Endothelial cell of umbilical vein (primary cell): Measurements from ENCODE around the gene SLC4A4. TPM values are rescaled to one million over a fixed set of nuclear protein-coding genes. Genes with fewer than 3 reads are reported as not detected.

Experiments
- BruUV-seq: library from RNA; stranded (reverse); fragments of 400-500 nt; replicated peaks from 2 replicates; lab custom pipeline; 2021; lab: Mats Ljungman, UMichigan
- CTCF ChIA-PET: fragments of 300-600, 350-600 bp; sonication (Branson Sonifier 250); formaldehyde crosslinking; loops from one replicate; lab custom pipeline; 2021; ENCODE audit warnings: antibody characterized with exemption, inconsistent platforms; lab: Charles Lee
- POLR2A ChIA-PET: fragments of 300-600, 350-600 bp; sonication (Branson Sonifier 250); formaldehyde crosslinking; loops from one replicate; lab custom pipeline; 2021; ENCODE audit warnings: antibody characterized with exemption, inconsistent platforms; lab: Charles Lee
- DNase-seq: peaks from one replicate; pipeline ENCODE4 v3.0.0-alpha.2; 2011; ENCODE audit warnings: low read depth, low spot score
- FAIRE-seq: peaks from 2 replicates; lab custom pipeline; 2011; peaks lifted over from hg19 to GRCh38; lab: Jason Lieb, UNC
- H2AFZ ChIP-seq: 2 replicates; pipeline ENCODE4 v1.6.0; 2012; ENCODE audit warnings: low read depth, low read length, control low read depth, inconsistent platforms
- H3K27ac ChIP-seq: 2 replicates; pipeline ENCODE4 v1.5.1; 2011; ENCODE audit warnings: low read depth, mild to moderate bottlenecking, control low read depth, low read length, moderate library complexity; ENCODE audit not compliant: insufficient read depth
- H3K27me3 ChIP-seq, 2 experiments: 2 replicates each; pipeline versions ENCODE4 v1.6.0 to v1.6.1; 2011; ENCODE audit warnings: low read length in 2 of 2, mixed read lengths in 1 of 2; ENCODE audit not compliant: control insufficient read depth in 2 of 2, insufficient read depth in 2 of 2
- H3K36me3 ChIP-seq, 2 experiments: 2 replicates in 1 of 2; 3 replicates in 1 of 2; pipeline ENCODE4 v1.5.1; 2011; ENCODE audit warnings: low read length in 2 of 2, mild to moderate bottlenecking in 1 of 2, moderate library complexity in 1 of 2; ENCODE audit not compliant: control insufficient read depth in 2 of 2, insufficient read depth in 2 of 2; ENCODE audit errors: extremely low read depth in 1 of 2
- H3K4me1 ChIP-seq: 3 replicates; pipeline ENCODE4 v1.5.1; 2011; ENCODE audit warnings: mild to moderate bottlenecking, low read length; ENCODE audit not compliant: control insufficient read depth, insufficient read depth; ENCODE audit errors: extremely low read depth
- H3K4me2 ChIP-seq: 2 replicates; pipeline ENCODE4 v1.6.1; 2011; ENCODE audit warnings: low read length, control low read depth, mixed read lengths; ENCODE audit not compliant: insufficient read depth
- H3K4me3 ChIP-seq, 3 experiments: fragments of 200-600 bp in 1 of 3; sonication (generic), shearing (Covaris generic) in 1 of 3; replicated peaks in 1 of 3; 2 replicates each; pipeline ENCODE4 v1.5.1; 2011 to 2016; ENCODE audit warnings: control low read depth in 3 of 3, low read length in 3 of 3, mild to moderate bottlenecking in 2 of 3, inconsistent platforms in 1 of 3, low read depth in 1 of 3, moderate library complexity in 1 of 3; ENCODE audit not compliant: insufficient read depth in 1 of 3
- H3K79me2 ChIP-seq: 2 replicates; pipeline ENCODE4 v1.6.0; 2012; ENCODE audit warnings: low read length, inconsistent platforms; ENCODE audit not compliant: control insufficient read depth, insufficient read depth
- H3K9ac ChIP-seq: replicated peaks from 2 replicates; pipeline ENCODE3; 2011; ENCODE audit warnings: low read length, control low read depth; ENCODE audit not compliant: insufficient read depth; ENCODE audit errors: extremely low read depth
- H3K9me1 ChIP-seq: replicated peaks from 3 replicates; pipeline ENCODE4 v1.6.0; 2011; ENCODE audit warnings: mild to moderate bottlenecking, low read length; ENCODE audit not compliant: control insufficient read depth, insufficient read depth; ENCODE audit errors: extremely low read depth
- H3K9me3 ChIP-seq: replicated peaks from 2 replicates; pipeline ENCODE4 v1.5.1; 2012; ENCODE audit warnings: low read length, inconsistent platforms; ENCODE audit not compliant: control insufficient read depth, insufficient read depth
- H4K20me1 ChIP-seq: replicated peaks from 2 replicates; pipeline ENCODE3; 2011; ENCODE audit warnings: mild to moderate bottlenecking, low read length; ENCODE audit not compliant: control insufficient read depth, insufficient read depth; ENCODE audit errors: extremely low read depth
- EZH2 ChIP-seq: IDR thresholded peaks from 2 replicates; pipeline ENCODE4 v1.6.1; 2012; ENCODE audit warnings: borderline replicate concordance, low read depth, mild to moderate bottlenecking, moderate library complexity, low read length, inconsistent platforms; ENCODE audit not compliant: severe bottlenecking
- FOS ChIP-seq: IDR thresholded peaks from 2 replicates; pipeline ENCODE4 v1.6.1; 2011; ENCODE audit warnings: mild to moderate bottlenecking, low read length, moderate library complexity, borderline replicate concordance; ENCODE audit not compliant: insufficient read depth
- GATA2 ChIP-seq: IDR thresholded peaks from 2 replicates; pipeline ENCODE4 v1.7.0; 2011; ENCODE audit warnings: low read depth, mild to moderate bottlenecking, moderate library complexity, mixed read lengths, low read length; ENCODE audit not compliant: insufficient read length, insufficient read depth
- JUN ChIP-seq: IDR thresholded peaks from 2 replicates; pipeline ENCODE4 v1.6.1; 2011; ENCODE audit warnings: borderline replicate concordance, low read depth; ENCODE audit not compliant: insufficient read length, insufficient read depth
- MAX ChIP-seq: IDR thresholded peaks from 2 replicates; pipeline ENCODE4 v1.6.1; 2011; ENCODE audit not compliant: insufficient read depth, insufficient read length
- MYC ChIP-seq: IDR thresholded peaks from one replicate; pipeline ENCODE4 v1.6.1; 2011; ENCODE audit warnings: mild to moderate bottlenecking, low read depth, low read length
- POLR2A ChIP-seq: IDR thresholded peaks from 2 replicates; pipeline ENCODE4 v1.6.1; 2012; ENCODE audit warnings: low read depth, mild to moderate bottlenecking, control low read depth, low read length
- POLR2AphosphoS5 ChIP-seq: IDR thresholded peaks from 2 replicates; pipeline ENCODE4 v1.6.1; 2012; ENCODE audit warnings: low read depth, mild to moderate bottlenecking, control low read depth, low read length, moderate library complexity; ENCODE audit not compliant: insufficient read depth
- dilution Hi-C: fragments of 300-500 bp; cut with MboI; formaldehyde crosslinking; loops from one replicate; pipeline ENCODE4 v1.15.0; 2019; ENCODE audit warnings: low sequenced_read_pairs; ENCODE audit not compliant: extremely low pct_ligation_motif_present
- intact Hi-C: fragments of 100-400 bp; cut with micrococcal nuclease; formaldehyde crosslinking; loops from one replicate; pipeline ENCODE4 v1.10.0; 2022
- polyA plus RNA-seq, 4 experiments: library from polyadenylated mRNA; depleted of rRNA in 3 of 4; stranded (reverse) in 3 of 4; unstranded in 1 of 4; fragments of >200 nt; gene quantifications; 2 replicates each; pipeline versions ENCODE4 v1.2.1 to v1.2.3, GENCODE V29; 2011 to 2012; ENCODE audit warnings: missing spikeins in 1 of 4
- total RNA-seq: library from RNA; stranded (reverse); gene quantifications from 2 replicates; pipeline ENCODE4 v1.2.3, GENCODE V29; 2021
- TF ChIP-seq, protein P1 (sequence below), 2 donors: IDR thresholded peaks; 1 replicate in 1 of 2; 2 replicates in 1 of 2; pipeline ENCODE4 v1.5.1; 2011; ENCODE audit warnings: low read length in 2 of 2, mild to moderate bottlenecking in 2 of 2, moderate library complexity in 2 of 2, control low read depth in 1 of 2, inconsistent platforms in 1 of 2, low read depth in 1 of 2; ENCODE audit not compliant: insufficient read depth in 1 of 2; ENCODE audit errors: extremely low read depth in 1 of 2

SLC4A4 gene
- total and polyA plus RNA-seq, 2 donors (not counting 3 experiments of a cell fraction or from before 2014, with no cell fraction given): not detected

DNA sequence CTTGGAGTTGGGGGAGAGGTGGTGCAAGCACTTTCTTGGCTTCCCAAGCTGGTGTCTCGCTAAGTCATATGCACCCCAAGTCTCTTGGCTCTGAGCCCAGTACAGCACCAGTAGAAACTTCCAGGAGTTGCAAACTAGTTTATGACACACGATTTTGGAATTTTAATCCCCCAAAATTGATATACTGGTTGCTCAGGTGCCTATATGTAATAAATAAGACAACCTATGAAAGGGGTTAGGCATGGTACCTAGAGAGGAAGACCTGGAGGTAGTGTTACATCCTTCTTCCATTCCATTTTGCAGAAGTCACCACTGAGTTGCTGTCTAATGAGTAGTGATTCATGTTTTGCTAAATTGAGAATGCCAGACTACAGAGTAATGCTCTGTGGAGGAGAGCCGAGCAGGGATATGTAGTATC, 4.3 kb upstream of the SLC4A4 start:
- BruUV-seq: no TSS peak
- H3K79me2 ChIP-seq: no peaks in the 10 kb centered on the region
- no peak overlapping the region for H3K4me2 ChIP-seq
- DNase-seq (no peak), FAIRE-seq (no peak)
- CTCF ChIA-PET: no interaction called here
- no peaks in the 10 kb centered on the region for H3K36me3 ChIP-seq
- H3K9me1 ChIP-seq: no peaks in the 10 kb centered on the region
- intact Hi-C loops (no loop called here), dilution Hi-C loops (no loop called here)
- no peak overlapping the region for H3K4me3 ChIP-seq
- no peak overlapping the region for H3K27ac ChIP-seq
- H2AFZ ChIP-seq: no peak overlapping the region
- H4K20me1 ChIP-seq: no peaks in the 10 kb centered on the region
- TF ChIP-seq POLR2A (no peak), FOS (no peak), JUN (no peak), GATA2 (no peak)
- POLR2A ChIA-PET: no interaction called here
- no peaks in the 10 kb centered on the region for H3K27me3 ChIP-seq
- H3K9ac ChIP-seq: no peak overlapping the region
- H3K9me3 ChIP-seq: no peaks in the 10 kb centered on the region
- no peaks in the 10 kb centered on the region for H3K4me1 ChIP-seq

DNA sequence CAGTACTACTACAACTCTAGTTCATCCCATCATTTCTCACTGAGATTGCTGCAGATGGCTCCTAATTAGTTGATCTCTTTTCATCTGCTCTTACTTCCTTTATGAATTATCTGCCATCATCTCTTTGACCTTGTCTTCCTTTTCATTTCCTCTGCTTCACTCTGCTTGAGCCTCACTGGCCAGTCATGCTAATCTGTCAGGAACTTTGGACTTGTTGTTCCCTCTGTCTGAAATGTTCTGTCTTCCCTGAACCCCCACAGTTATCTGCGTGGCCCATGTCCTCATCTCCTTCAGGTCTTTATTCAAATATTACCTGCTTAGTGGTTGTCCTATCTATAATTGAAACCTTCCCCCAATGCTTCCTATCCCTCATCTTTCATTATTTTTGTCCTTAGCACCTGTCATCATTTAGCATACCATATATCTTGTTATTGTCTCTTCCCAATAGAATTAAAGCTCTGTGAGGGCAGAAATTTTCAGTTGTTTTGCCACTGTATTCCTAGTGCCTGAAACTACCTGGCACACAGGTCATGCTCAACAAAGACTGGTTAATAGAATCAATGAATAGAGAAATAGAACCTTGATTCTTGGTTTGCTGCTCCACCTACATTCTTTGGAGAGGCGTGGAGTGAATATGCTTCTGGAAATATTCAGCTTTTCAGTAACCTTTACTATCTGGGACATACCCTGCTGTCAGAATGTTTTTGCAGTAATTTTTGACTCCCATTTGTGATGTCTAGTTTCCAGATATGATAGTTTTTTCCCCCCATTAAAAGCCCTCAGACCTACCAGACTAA, 5.0 kb downstream of the SLC4A4 start:
- H3K27ac ChIP-seq: no peak overlapping the region
- no peak overlapping the region for H3K4me3 ChIP-seq
- no peaks in the 10 kb centered on the region for H3K79me2 ChIP-seq
- TF ChIP-seq MAX (no peak), POLR2A (no peak), JUN (no peak), FOS (no peak), POLR2AphosphoS5 (no peak), EZH2 (no peak), MYC (no peak), GATA2 (no peak)
- TF ChIP-seq, protein P1, sequence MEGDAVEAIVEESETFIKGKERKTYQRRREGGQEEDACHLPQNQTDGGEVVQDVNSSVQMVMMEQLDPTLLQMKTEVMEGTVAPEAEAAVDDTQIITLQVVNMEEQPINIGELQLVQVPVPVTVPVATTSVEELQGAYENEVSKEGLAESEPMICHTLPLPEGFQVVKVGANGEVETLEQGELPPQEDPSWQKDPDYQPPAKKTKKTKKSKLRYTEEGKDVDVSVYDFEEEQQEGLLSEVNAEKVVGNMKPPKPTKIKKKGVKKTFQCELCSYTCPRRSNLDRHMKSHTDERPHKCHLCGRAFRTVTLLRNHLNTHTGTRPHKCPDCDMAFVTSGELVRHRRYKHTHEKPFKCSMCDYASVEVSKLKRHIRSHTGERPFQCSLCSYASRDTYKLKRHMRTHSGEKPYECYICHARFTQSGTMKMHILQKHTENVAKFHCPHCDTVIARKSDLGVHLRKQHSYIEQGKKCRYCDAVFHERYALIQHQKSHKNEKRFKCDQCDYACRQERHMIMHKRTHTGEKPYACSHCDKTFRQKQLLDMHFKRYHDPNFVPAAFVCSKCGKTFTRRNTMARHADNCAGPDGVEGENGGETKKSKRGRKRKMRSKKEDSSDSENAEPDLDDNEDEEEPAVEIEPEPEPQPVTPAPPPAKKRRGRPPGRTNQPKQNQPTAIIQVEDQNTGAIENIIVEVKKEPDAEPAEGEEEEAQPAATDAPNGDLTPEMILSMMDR (IDR thresholded peaks at IDR 0.05; ENCODE audit: extremely low read depth in 1 of 2, insufficient read depth in 1 of 2, low read depth in 1 of 2, low read length in 2 of 2): no peak
- BruUV-seq: no TSS peak
- no peaks in the 10 kb centered on the region for H3K27me3 ChIP-seq
- ChIA-PET CTCF (no interaction called here), POLR2A (no interaction called here)
- no peak overlapping the region for H2AFZ ChIP-seq
- FAIRE-seq (no peak), DNase-seq (no peak)
- H4K20me1 ChIP-seq: no peaks in the 10 kb centered on the region
- intact Hi-C loops: no loop called here
- H3K9ac ChIP-seq: no peak overlapping the region
- no peaks in the 10 kb centered on the region for H3K9me1 ChIP-seq
- H3K36me3 ChIP-seq: no peaks in the 10 kb centered on the region
- H3K4me2 ChIP-seq: no peak overlapping the region
- dilution Hi-C loops: no loop called here
- H3K4me1 ChIP-seq: no peaks in the 10 kb centered on the region
- no peaks in the 10 kb centered on the region for H3K9me3 ChIP-seq
